DND-41 (cell line): ENCODE measurements around the gene SHB.

Source experiments
- CTCF ChIP-seq: IDR thresholded peaks from 2 replicates; pipeline ENCODE4 v1.5.1; 2012; ENCODE audit warnings: borderline replicate concordance, low read length, moderate library complexity, mild to moderate bottlenecking; ENCODE audit not compliant: poor library complexity, severe bottlenecking; ENCODE audit errors: extremely low read depth
- EZH2 ChIP-seq: IDR thresholded peaks from 3 replicates; pipeline ENCODE4 v1.6.1; 2012; ENCODE audit warnings: borderline replicate concordance, low read depth, mild to moderate bottlenecking, moderate library complexity, low read length, inconsistent platforms; ENCODE audit not compliant: severe bottlenecking

GRCh38 chr9:37999588-38000189, 69.3 kb downstream of the SHB start:
- TF ChIP-seq CTCF (no peak), EZH2 (no peak)
